H1 (cell line): ENCODE results near the gene NRROS. TPM values are rescaled to one million over a fixed set of nuclear protein-coding genes. Genes with fewer than 3 reads are reported as not detected.

Experiments
- CBX8 ChIP-seq: fragments of 300-800, 300-1000 bp; sonication (generic); IDR thresholded peaks from 2 replicates; pipeline ENCODE4 v1.7.1; 2016; ENCODE audit warnings: low read depth, low read length, borderline replicate concordance
- CHD7 ChIP-seq: fragments of 300-600 bp; sonication (generic); IDR thresholded peaks from 2 replicates; pipeline ENCODE4 v1.7.1; 2012; ENCODE audit warnings: low read length, moderate library complexity, mild to moderate bottlenecking, inconsistent platforms; ENCODE audit not compliant: insufficient replicate concordance
- JUN ChIP-seq: IDR thresholded peaks from 2 replicates; pipeline ENCODE4 v1.6.1; 2011; ENCODE audit warnings: low read depth, mild to moderate bottlenecking, improper control_type of control experiment, low read length
- KDM4A ChIP-seq: IDR thresholded peaks from one replicate; pipeline ENCODE4 v1.7.1; 2012; ENCODE audit warnings: low read depth, mild to moderate bottlenecking, moderate library complexity, low read length, inconsistent platforms; ENCODE audit not compliant: severe bottlenecking
- PHF8 ChIP-seq: fragments of 200-600 bp; sonication (generic); conservative IDR thresholded peaks from 2 replicates; pipeline ENCODE4 v1.7.1; 2012; ENCODE audit warnings: low read depth, mild to moderate bottlenecking, inconsistent platforms, low read length, moderate library complexity
- POLR2A ChIP-seq, 2 experiments: IDR thresholded peaks; 1 replicate in 1 of 2; 2 replicates in 1 of 2; pipeline ENCODE4 v1.6.1; 2011; ENCODE audit warnings: low read depth in 2 of 2, low read length in 2 of 2, mild to moderate bottlenecking in 2 of 2; ENCODE audit errors: control extremely low read depth in 1 of 2
- RBBP5 ChIP-seq: IDR thresholded peaks from 2 replicates; pipeline ENCODE4 v1.7.1; 2012; ENCODE audit warnings: low read depth, mild to moderate bottlenecking, inconsistent platforms, low read length, moderate library complexity, borderline replicate concordance
- USF2 ChIP-seq: IDR thresholded peaks from 2 replicates; pipeline ENCODE4 v1.6.1; 2011; ENCODE audit warnings: low read length, improper control_type of control experiment
- polyA plus RNA-seq, 7 experiments: library from polyadenylated mRNA; depleted of rRNA in 3 of 7; stranded (reverse) in 5 of 7; unstranded in 2 of 7; fragments of >200 nt in 5 of 7; fragments of 200-250 nt in 2 of 7; gene quantifications; 1 replicate in 5 of 7; 2 replicates in 1 of 7; 4 replicates in 1 of 7; pipeline versions ENCODE4 v1.2.1 to v1.2.3, GENCODE V29; 2011 to 2013; ENCODE audit warnings: missing spikeins in 2 of 7, mixed read lengths in 2 of 7
- total RNA-seq: library from RNA; stranded (reverse); fragmentation: NEBNext Ultra II Directional; extraction: Animal tissue kit (Norgen Biotek cat#: 25700); gene quantifications from 2 replicates; pipeline ENCODE4 v1.2.1, GENCODE V29; 2021
- TF ChIP-seq, protein P1 (sequence below): IDR thresholded peaks from 2 replicates; pipeline ENCODE4 v1.6.1; 2012; ENCODE audit warnings: low read length, inconsistent platforms

Gene NRROS
- total and polyA plus RNA-seq, 2 of the 8 experiments (the other 6 are each of a cell fraction or from before 2014, with no cell fraction given): 5.3 to 7.3 TPM

- no peak for TF ChIP-seq CHD7
- no peak for TF ChIP-seq PHF8
- no peak for TF ChIP-seq RBBP5
- no peak for TF ChIP-seq POLR2A (IDR thresholded peaks at IDR 0.05; ENCODE audit: control extremely low read depth in 1 of 2, low read depth in 2 of 2, low read length in 2 of 2)
- TF ChIP-seq KDM4A: no peak
- no peak for TF ChIP-seq CBX8
- TF ChIP-seq JUN: no peak
- TF ChIP-seq, protein P1, sequence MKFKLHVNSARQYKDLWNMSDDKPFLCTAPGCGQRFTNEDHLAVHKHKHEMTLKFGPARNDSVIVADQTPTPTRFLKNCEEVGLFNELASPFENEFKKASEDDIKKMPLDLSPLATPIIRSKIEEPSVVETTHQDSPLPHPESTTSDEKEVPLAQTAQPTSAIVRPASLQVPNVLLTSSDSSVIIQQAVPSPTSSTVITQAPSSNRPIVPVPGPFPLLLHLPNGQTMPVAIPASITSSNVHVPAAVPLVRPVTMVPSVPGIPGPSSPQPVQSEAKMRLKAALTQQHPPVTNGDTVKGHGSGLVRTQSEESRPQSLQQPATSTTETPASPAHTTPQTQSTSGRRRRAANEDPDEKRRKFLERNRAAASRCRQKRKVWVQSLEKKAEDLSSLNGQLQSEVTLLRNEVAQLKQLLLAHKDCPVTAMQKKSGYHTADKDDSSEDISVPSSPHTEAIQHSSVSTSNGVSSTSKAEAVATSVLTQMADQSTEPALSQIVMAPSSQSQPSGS: no peak
- TF ChIP-seq USF2: no peak
Observed at GRCh38 chr3:196621611-196622010, 17.9 kb upstream of the NRROS start (continued).
